H1 (cell line): ENCODE results near the gene RBMS2. TPM values are rescaled to one million over a fixed set of nuclear protein-coding genes. Genes with fewer than 3 reads are reported as not detected.

Experiments used
- SUZ12 ChIP-seq: fragments of 200-600 bp; sonication (generic); IDR thresholded peaks from 2 replicates; pipeline ENCODE4 v1.6.1; 2012; ENCODE audit warnings: mild to moderate bottlenecking, inconsistent platforms, low read length, moderate library complexity, mixed read lengths
- TAF7 ChIP-seq: optimal IDR thresholded peaks from 2 replicates; pipeline ENCODE3; 2011; ENCODE audit warnings: low read depth, mild to moderate bottlenecking, inconsistent platforms, low read length, moderate library complexity, borderline replicate concordance
- polyA plus RNA-seq, 7 experiments: library from polyadenylated mRNA; depleted of rRNA in 3 of 7; stranded (reverse) in 5 of 7; unstranded in 2 of 7; fragments of >200 nt in 5 of 7; fragments of 200-250 nt in 2 of 7; gene quantifications; 1 replicate in 5 of 7; 2 replicates in 1 of 7; 4 replicates in 1 of 7; pipeline versions ENCODE4 v1.2.1 to v1.2.3, GENCODE V29; 2011 to 2013; ENCODE audit warnings: missing spikeins in 2 of 7, mixed read lengths in 2 of 7
- total RNA-seq: library from RNA; stranded (reverse); fragmentation: NEBNext Ultra II Directional; extraction: Animal tissue kit (Norgen Biotek cat#: 25700); gene quantifications from 2 replicates; pipeline ENCODE4 v1.2.1, GENCODE V29; 2021

RBMS2 gene
- total and polyA plus RNA-seq, 2 of the 8 experiments (the other 6 are each of a cell fraction or from before 2014, with no cell fraction given), result 9.6 to 31.3 TPM

DNA sequence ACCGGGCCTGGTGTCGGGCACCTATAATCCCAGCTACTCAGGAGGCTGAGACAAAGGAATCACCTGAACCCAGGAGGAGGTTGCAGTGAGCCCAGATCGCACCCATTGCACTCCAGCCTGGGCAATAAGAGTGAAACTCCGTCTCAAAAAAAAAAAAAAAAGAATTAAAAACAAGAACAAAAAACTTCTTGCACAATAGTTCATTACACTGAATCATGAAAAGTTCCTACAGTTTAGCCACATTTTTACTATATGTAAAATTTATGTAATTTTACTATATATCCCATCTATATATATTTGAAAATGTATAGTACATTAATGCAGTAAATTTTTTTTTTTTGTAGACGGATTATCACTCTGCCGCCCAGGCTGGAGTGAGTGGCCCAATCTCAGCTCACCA, 119.6 kb downstream of the RBMS2 start (continued):
- TF ChIP-seq TAF7 (no peak), SUZ12 (no peak)
